ENCODE results near the gene TMEM18. TPM values are rescaled to one million over a fixed set of nuclear protein-coding genes. Genes with fewer than 3 reads are reported as not detected.

The TMEM18 gene
- polyA plus RNA-seq, 1 of the 3 experiments (the other 2 are of a cell fraction) = 29.3 TPM

GRCh38 chr2:631741-632140 is 45.5 kb downstream of the TMEM18 start:
- Histone ChIP-seq H3K79me2 (ENCODE audit: insufficient read depth) (no peaks in the 10 kb centered on the region), H4K20me1 (ENCODE audit: insufficient read depth) (no peaks in the 10 kb centered on the region), H3K9me3 (no peaks in the 10 kb centered on the region; the same call in 1 of the 2 replicates), H3K27ac (ENCODE audit: low read depth in 2 of 2, low read length in 1 of 2) (no peak overlapping the region), H2AFZ (ENCODE audit: low read depth) (no peak overlapping the region), H3F3A (replicated peaks; ENCODE audit: insufficient read depth) (no peaks in the 10 kb centered on the region), H3K4me3 (ENCODE audit: low read depth in 2 of 2, low read length in 1 of 2) (no peak overlapping the region), H3K9ac (no peak overlapping the region), H3K27me3 (ENCODE audit: insufficient read depth) (no peaks in the 10 kb centered on the region), H3K4me1 (ENCODE audit: control insufficient read depth in 1 of 2, insufficient read depth in 2 of 2, low read depth in 1 of 2, low read length in 1 of 2) (peaks cover 0 to 24% of the 10 kb centered on the region in 2 experiments; a peak in 2 of 4 replicates), H3K4me2 (no peak overlapping the region), H3K9me2 (no peaks in the 10 kb centered on the region; the same call in 1 of the 2 replicates), H3K36me3 (replicated peaks in 1 of 2; ENCODE audit: control insufficient read depth in 1 of 2, insufficient read depth in 2 of 2, low read length in 1 of 2) (no peaks in the 10 kb centered on the region)
- WGBS (ENCODE audit: low lambda C conversion rate) = 41% methylated on average over 1 of the region's 1 CpG
- DNase-seq = no peak
- CTCF ChIA-PET = interaction anchor here (1.0 kb wide), 1 partner anchor 10 kb away, joined by 3 read pairs; no protein-coding TSS in a partner anchor
- POLR2A ChIA-PET = no interaction called here
- no peak for TF ChIP-seq MEF2A (IDR thresholded peaks at IDR 0.05; ENCODE audit: borderline replicate concordance, low read depth)
- TF ChIP-seq CTCF (IDR thresholded peaks at IDR 0.05) = no peak
- no peak for TF ChIP-seq YY1 (IDR thresholded peaks at IDR 0.05; ENCODE audit: low read depth)
- no peak for TF ChIP-seq NRF1 (IDR thresholded peaks at IDR 0.05; ENCODE audit: low read depth, low read length)
- no peak for TF ChIP-seq SMC3 (IDR thresholded peaks at IDR 0.05; ENCODE audit: low read depth, low read length)

DNA sequence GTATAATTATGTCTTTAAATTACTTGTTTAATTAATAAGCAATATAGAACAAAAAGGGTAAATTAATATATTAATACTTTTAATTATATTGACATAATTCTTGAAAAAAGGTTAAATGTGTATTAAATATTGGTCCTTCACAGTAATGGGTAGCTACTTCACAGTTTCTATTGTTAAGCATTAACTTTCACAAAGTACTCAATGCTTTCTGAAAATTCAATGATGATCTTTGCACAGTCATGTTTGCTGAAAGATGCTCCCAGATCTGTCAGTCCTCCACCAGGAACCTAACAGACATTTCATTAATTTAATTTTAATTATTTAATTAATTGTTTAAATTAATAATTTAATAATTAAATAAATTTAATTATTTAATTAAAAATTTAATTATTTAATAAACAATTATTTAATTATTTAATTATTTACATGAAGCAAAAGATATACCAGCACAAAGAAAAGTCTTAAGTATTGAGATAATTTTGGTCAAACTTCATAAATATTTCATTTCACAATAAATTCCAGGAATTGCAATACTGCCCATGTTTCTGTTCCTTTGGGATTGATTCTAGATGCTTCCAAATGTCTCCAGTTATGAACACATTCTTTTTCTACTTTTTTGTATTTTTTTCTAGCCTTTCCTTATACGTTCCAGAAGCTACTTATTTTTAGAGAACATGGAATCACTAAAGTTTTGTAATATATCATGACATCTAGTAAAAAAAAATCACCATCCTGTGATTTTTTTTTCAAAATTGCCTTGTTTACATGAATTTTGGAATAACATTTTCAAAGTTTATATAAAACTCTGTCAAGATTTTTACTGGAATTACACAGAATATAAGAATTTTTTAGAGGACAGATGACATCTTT is 46.5 kb downstream of the TMEM18 start:
- no peak overlapping the region for H3K4me2 ChIP-seq
- DNase-seq = no peak
- H3K9ac ChIP-seq = no peak overlapping the region
- H3K27me3 ChIP-seq (ENCODE audit: insufficient read depth) = no peaks in the 10 kb centered on the region
- H3K36me3 ChIP-seq (replicated peaks in 1 of 2; ENCODE audit: control insufficient read depth in 1 of 2, insufficient read depth in 2 of 2, low read length in 1 of 2) = no peaks in the 10 kb centered on the region
- H3K9me3 ChIP-seq = no peaks in the 10 kb centered on the region; the same call in 1 of the 2 replicates
- ChIA-PET POLR2A (no interaction called here), CTCF (interaction anchor here (0.6 to 1.0 kb wide), 3 partner anchors 9 to 560 kb away, joined by 3 to 4 read pairs (median 3); no protein-coding TSS in a partner anchor)
- H3K79me2 ChIP-seq (ENCODE audit: insufficient read depth) = no peaks in the 10 kb centered on the region
- H3F3A ChIP-seq (replicated peaks; ENCODE audit: insufficient read depth) = no peaks in the 10 kb centered on the region
- H3K27ac ChIP-seq (ENCODE audit: low read depth in 2 of 2, low read length in 1 of 2) = no peak overlapping the region
- H3K9me2 ChIP-seq = no peaks in the 10 kb centered on the region; the same call in 1 of the 2 replicates
- WGBS (ENCODE audit: low lambda C conversion rate) = 10% methylated on average over 1 of the region's 1 CpG
- H3K4me1 ChIP-seq (ENCODE audit: control insufficient read depth in 1 of 2, insufficient read depth in 2 of 2, low read depth in 1 of 2, low read length in 1 of 2) = peaks cover 0 to 32% of the 10 kb centered on the region in 2 experiments; a peak in 2 of 4 replicates
- no peak overlapping the region for H2AFZ ChIP-seq (ENCODE audit: low read depth)
- no peak overlapping the region for H3K4me3 ChIP-seq (ENCODE audit: low read depth in 2 of 2, low read length in 1 of 2)
- H4K20me1 ChIP-seq (ENCODE audit: insufficient read depth) = no peaks in the 10 kb centered on the region
- TF ChIP-seq SMC3 (IDR thresholded peaks at IDR 0.05; ENCODE audit: low read depth, low read length) = no peak
- no peak for TF ChIP-seq ZBTB33 (IDR thresholded peaks at IDR 0.05; ENCODE audit: borderline replicate concordance, low read depth)
- no peak for TF ChIP-seq EZH2phosphoT487 (IDR thresholded peaks at IDR 0.05; ENCODE audit: borderline replicate concordance, low read depth)
- TF ChIP-seq MAX (IDR thresholded peaks at IDR 0.05; ENCODE audit: low read depth) = no peak
- no peak for TF ChIP-seq RFX5 (IDR thresholded peaks at IDR 0.05; ENCODE audit: low read length)
- TF ChIP-seq CTCF (IDR thresholded peaks at IDR 0.05) = no peak
- no peak for TF ChIP-seq FOXM1 (IDR thresholded peaks at IDR 0.05; ENCODE audit: low read depth)
- no peak for TF ChIP-seq NFIC (IDR thresholded peaks at IDR 0.05; ENCODE audit: borderline replicate concordance)
- no peak for TF ChIP-seq TEAD4 (IDR thresholded peaks at IDR 0.05; ENCODE audit: borderline replicate concordance, insufficient read depth)
- TF ChIP-seq RAD21 (IDR thresholded peaks at IDR 0.05; ENCODE audit: low read length) = no peak
- TF ChIP-seq EP300 (IDR thresholded peaks at IDR 0.05; ENCODE audit: borderline replicate concordance in 1 of 2, low read depth in 1 of 2, low read length in 1 of 2) = no peak

All from SK-N-SH (cell line).